Esophagus muscularis mucosa (tissue), 4 donors: Measurements from ENCODE around the gene CAMTA1. TPM values are rescaled to one million over a fixed set of nuclear protein-coding genes. Genes with fewer than 3 reads are reported as not detected.
A peak's percentile ranks its signal among the peaks of the same experiment; 100 is the strongest.

ENCODE experiments used
- DNase-seq: peaks from one replicate; pipeline ENCODE4 v3.0.0-alpha.2; 2017; ENCODE audit errors: extremely low spot score
- H3K27ac ChIP-seq, 4 donors: fragments of 200-600 bp; sonication (generic); replicated peaks in 1 of 4; 1 replicate in 3 of 4; 2 replicates in 1 of 4; pipeline ENCODE4 v1.5.1; 2016 to 2019; ENCODE audit warnings: mild to moderate bottlenecking in 1 of 4
- H3K27me3 ChIP-seq, 4 donors: fragments of 200-600 bp; sonication (generic); one replicate each; pipeline versions ENCODE4 v1.5.1 to v1.6.0; 2016 to 2019
- H3K36me3 ChIP-seq, 4 donors: fragments of 200-600 bp; sonication (generic); one replicate each; pipeline ENCODE4 v1.5.1; 2016 to 2019
- H3K4me1 ChIP-seq, 4 donors: fragments of 200-600 bp; sonication (generic); one replicate each; pipeline ENCODE4 v1.5.1; 2016 to 2019
- H3K4me3 ChIP-seq, 4 donors: fragments of 200-600 bp; sonication (generic); 1 replicate in 2 of 4; 2 replicates in 2 of 4; pipeline ENCODE4 v1.5.1; 2016 to 2019; ENCODE audit warnings: mild to moderate bottlenecking in 4 of 4, moderate library complexity in 1 of 4
- H3K9me3 ChIP-seq, 4 donors: fragments of 200-600 bp; sonication (generic); 1 replicate in 3 of 4; 2 replicates in 1 of 4; pipeline ENCODE4 v1.5.1; 2016 to 2019
- CTCF ChIP-seq, 3 experiments: fragments of 200-600 bp in 2 of 3; fragments of 450-650 bp in 1 of 3; sonication (generic) in 2 of 3; IDR thresholded peaks; one replicate each; pipeline ENCODE4 v1.5.1; 2017 to 2019; ENCODE audit warnings: antibody characterized with exemption in 3 of 3, mild to moderate bottlenecking in 2 of 3, moderate library complexity in 1 of 3
- EP300 ChIP-seq: sonication (generic); formaldehyde crosslinking; IDR thresholded peaks from one replicate; pipeline ENCODE4 v1.6.1; 2017; ENCODE audit warnings: antibody characterized with exemption
- POLR2A ChIP-seq: fragments of 450-650 bp; IDR thresholded peaks from one replicate; pipeline ENCODE4 v1.6.1; 2017; ENCODE audit warnings: antibody characterized with exemption, moderate library complexity, mild to moderate bottlenecking, low read depth
- POLR2AphosphoS5 ChIP-seq, 2 donors: sonication (generic); formaldehyde crosslinking; IDR thresholded peaks; one replicate each; pipeline ENCODE4 v1.6.1; 2017; ENCODE audit warnings: antibody characterized with exemption in 2 of 2
- WGBS: methylation state at CpG from one replicate; pipeline ENCODE4 v1.1.5; 2018; 5-methylcytosine and 5-hydroxymethylcytosine counted together
- intact Hi-C: fragments of 100-400 bp; cut with DNase I; formaldehyde crosslinking; loops from one replicate; pipeline ENCODE4 v1.15.1; 2023
- total RNA-seq, 4 donors: library from RNA; depleted of rRNA; stranded (reverse); fragments of >200 nt; gene quantifications; one replicate each; pipeline versions ENCODE4 v1.1.0 to v1.2.1, GENCODE V29; 2016

CAMTA1 gene
- total RNA-seq, 4 donors from 2014 or later: 109 to 226 (median 139) TPM

- Histone ChIP-seq H3K9me3 (no peaks in the 10 kb centered on the region), H3K4me3 (no peak overlapping the region), H3K27ac (no peak overlapping the region), H3K4me1 (peaks cover 0 to 8% (median 3%) of the 10 kb centered on the region in 4 donors), H3K36me3 (no peaks in the 10 kb centered on the region), H3K27me3 (no peaks in the 10 kb centered on the region)
- intact Hi-C loops: no loop called here
- no peak for DNase-seq
- no peak for TF ChIP-seq EP300
- no peak for TF ChIP-seq POLR2A
- no peak for TF ChIP-seq CTCF (IDR thresholded peaks at IDR 0.05)
- WGBS: 96% methylated on average over 5 of the region's 7 CpGs
Observed at GRCh38 chr1:7449750-7450149, 664.5 kb downstream of the CAMTA1 start.

GRCh38 chr1:7450838-7451237 is 665.6 kb downstream of the CAMTA1 start:
- TF ChIP-seq POLR2AphosphoS5 (IDR thresholded peaks at IDR 0.05): no peak
- no peak for TF ChIP-seq CTCF (IDR thresholded peaks at IDR 0.05)
- no peak for TF ChIP-seq POLR2A
- no peak for TF ChIP-seq EP300
- Histone ChIP-seq H3K4me1 (peaks cover 0 to 19% (median 13%) of the 10 kb centered on the region in 4 donors), H3K9me3 (no peaks in the 10 kb centered on the region), H3K4me3 (no peak overlapping the region), H3K27ac (no peak overlapping the region), H3K27me3 (no peaks in the 10 kb centered on the region), H3K36me3 (no peaks in the 10 kb centered on the region)
- intact Hi-C loops: no loop called here
- DNase-seq: no peak
- 95% methylated on average over 2 of the region's 5 CpGs for WGBS

GRCh38 chr1:7453038-7453437 is 667.8 kb downstream of the CAMTA1 start:
- intact Hi-C loops: no loop called here
- DNase-seq: no peak
- WGBS: 100% methylated on average over 1 of the region's 6 CpGs
- H3K4me1 ChIP-seq: peaks cover 0 to 19% (median 14%) of the 10 kb centered on the region in 4 donors
- H3K27me3 ChIP-seq: no peaks in the 10 kb centered on the region
- no peaks in the 10 kb centered on the region for H3K36me3 ChIP-seq
- no peaks in the 10 kb centered on the region for H3K9me3 ChIP-seq
- no peak overlapping the region for H3K27ac ChIP-seq
- no peak overlapping the region for H3K4me3 ChIP-seq
- TF ChIP-seq POLR2A (no peak), POLR2AphosphoS5 (IDR thresholded peaks at IDR 0.05) (no peak), EP300 (no peak), CTCF (IDR thresholded peaks at IDR 0.05) (no peak)

GRCh38 chr1:7454052-7454815 is 669.0 kb downstream of the CAMTA1 start:
- WGBS: 72% methylated on average over 17 of the region's 19 CpGs
- DNase-seq: no peak
- no peak overlapping the region for H3K27ac ChIP-seq
- intact Hi-C loops: no loop called here
- no peaks in the 10 kb centered on the region for H3K27me3 ChIP-seq
- H3K9me3 ChIP-seq: no peaks in the 10 kb centered on the region
- peak; percentile 23 to 33 (median 26) for TF ChIP-seq CTCF (IDR thresholded peaks at IDR 0.05)
- no peak for TF ChIP-seq POLR2AphosphoS5 (IDR thresholded peaks at IDR 0.05)
- H3K4me3 ChIP-seq: no peak overlapping the region
- no peaks in the 10 kb centered on the region for H3K36me3 ChIP-seq
- peaks cover 0 to 19% (median 14%) of the 10 kb centered on the region in 4 donors for H3K4me1 ChIP-seq
